Loucy (cell line): ENCODE results near the gene CDC23.
"Not testable (repeated sequence)": the region's sequence is repeated elsewhere in the genome, so short reads cannot be mapped to it uniquely, and the experiment has no call there.

Source experiments
- H2AFZ ChIP-seq: fragments of 200-600 bp; sonication (generic); 2 replicates; pipeline ENCODE4 v1.6.0; 2016; ENCODE audit warnings: antibody characterized with exemption, mild to moderate bottlenecking, low read length, moderate library complexity
- H3F3A ChIP-seq: fragments of 200-600 bp; 2 replicates; pipeline ENCODE4 v1.6.0; 2016; ENCODE audit warnings: antibody characterized with exemption, low read depth, mild to moderate bottlenecking
- H3K27me3 ChIP-seq: fragments of 200-600 bp; sonication (generic); 2 replicates; pipeline ENCODE4 v1.6.1; 2014; ENCODE audit warnings: low read length, mild to moderate bottlenecking; ENCODE audit not compliant: insufficient read depth, poor library complexity, severe bottlenecking
- H3K36me3 ChIP-seq: fragments of 200-600 bp; sonication (generic); 2 replicates; pipeline ENCODE4 v1.6.1; 2016; ENCODE audit warnings: low read length; ENCODE audit not compliant: insufficient read depth
- H3K4me1 ChIP-seq: fragments of 200-600 bp; sonication (generic); 2 replicates; pipeline ENCODE4 v1.5.1; 2014; ENCODE audit warnings: low read length, mild to moderate bottlenecking; ENCODE audit not compliant: insufficient read depth, poor library complexity, severe bottlenecking
- H3K4me2 ChIP-seq: fragments of 200-600 bp; sonication (generic); 2 replicates; pipeline ENCODE4 v1.6.0; 2014; ENCODE audit warnings: antibody characterized with exemption, low read length, low read depth, mild to moderate bottlenecking; ENCODE audit not compliant: poor library complexity, severe bottlenecking
- H3K4me3 ChIP-seq: fragments of 200-600 bp; sonication (generic); 2 replicates; pipeline ENCODE4 v1.5.1; 2014; ENCODE audit warnings: low read length, mild to moderate bottlenecking, mixed read lengths; ENCODE audit not compliant: poor library complexity, severe bottlenecking
- H3K79me2 ChIP-seq: fragments of 200-600 bp; sonication (generic); 2 replicates; pipeline ENCODE4 v1.6.1; 2014; ENCODE audit warnings: low read length; ENCODE audit not compliant: insufficient read depth
- H3K9ac ChIP-seq: fragments of 200-600 bp; sonication (generic); 2 replicates; pipeline ENCODE4 v1.6.0; 2014; ENCODE audit warnings: mild to moderate bottlenecking, low read depth, low read length, moderate library complexity; ENCODE audit not compliant: poor library complexity, severe bottlenecking
- H3K9me2 ChIP-seq: fragments of 200-600 bp; sonication (generic); replicated peaks from 2 replicates; pipeline ENCODE4 v1.6.1; 2016; ENCODE audit warnings: low read depth, low read length, mixed read lengths
- H3K9me3 ChIP-seq: fragments of 200-600 bp; sonication (generic); 2 replicates; pipeline ENCODE4 v1.6.1; 2014; ENCODE audit warnings: mild to moderate bottlenecking, antibody characterized with exemption, low read length, low read depth; ENCODE audit not compliant: insufficient read depth
- H4K20me1 ChIP-seq: fragments of 200-600 bp; sonication (generic); 2 replicates; pipeline ENCODE4 v1.6.0; 2014; ENCODE audit warnings: antibody characterized with exemption, low read length, mild to moderate bottlenecking; ENCODE audit not compliant: insufficient read depth, poor library complexity, severe bottlenecking
- CTCF ChIP-seq: fragments of 200-600 bp; sonication (generic); conservative IDR thresholded peaks from 2 replicates; pipeline ENCODE4 v1.5.1; 2014; ENCODE audit warnings: mild to moderate bottlenecking, antibody characterized with exemption, low read length
- EZH2phosphoT487 ChIP-seq: fragments of 200-600 bp; IDR thresholded peaks from 2 replicates; pipeline ENCODE4 v1.6.1; 2018; ENCODE audit warnings: antibody characterized with exemption, mild to moderate bottlenecking, moderate library complexity, borderline replicate concordance

The CDC23 gene

GRCh38 chr5:138252944-138253343, 39.8 kb upstream of the CDC23 start:
- no peaks in the 10 kb centered on the region for H3K27me3 ChIP-seq
- no peak overlapping the region for H3K4me3 ChIP-seq
- no peaks in the 10 kb centered on the region for H3F3A ChIP-seq
- no peaks in the 10 kb centered on the region for H3K9me2 ChIP-seq
- TF ChIP-seq EZH2phosphoT487 = no peak
- no peak for TF ChIP-seq CTCF
- H3K79me2 ChIP-seq = no peaks in the 10 kb centered on the region
- H2AFZ ChIP-seq = no peak overlapping the region
- no peaks in the 10 kb centered on the region for H3K9me3 ChIP-seq
- H3K4me1 ChIP-seq = no peaks in the 10 kb centered on the region
- no peaks in the 10 kb centered on the region for H4K20me1 ChIP-seq
- H3K36me3 ChIP-seq = no peaks in the 10 kb centered on the region
- no peak overlapping the region for H3K9ac ChIP-seq
- H3K4me2 ChIP-seq = no peak overlapping the region

GRCh38 chr5:138247800-138248199, 34.7 kb upstream of the CDC23 start:
- H3K4me1 ChIP-seq = peaks cover 10% of the 10 kb centered on the region
- H3F3A ChIP-seq, H3K9ac ChIP-seq, H3K79me2 ChIP-seq, H2AFZ ChIP-seq, H3K4me3 ChIP-seq, H3K4me2 ChIP-seq, H3K9me2 ChIP-seq, H3K27me3 ChIP-seq, H4K20me1 ChIP-seq, H3K9me3 ChIP-seq, H3K36me3 ChIP-seq: not testable (repeated sequence)

GRCh38 chr5:138246822-138247221, 33.7 kb upstream of the CDC23 start:
- no peaks in the 10 kb centered on the region for H4K20me1 ChIP-seq
- H3K9me2 ChIP-seq = no peaks in the 10 kb centered on the region
- H3K27me3 ChIP-seq = no peaks in the 10 kb centered on the region
- no peaks in the 10 kb centered on the region for H3F3A ChIP-seq
- no peak overlapping the region for H3K4me3 ChIP-seq
- peaks cover 10% of the 10 kb centered on the region for H3K4me1 ChIP-seq
- H2AFZ ChIP-seq = no peak overlapping the region
- no peaks in the 10 kb centered on the region for H3K36me3 ChIP-seq
- no peaks in the 10 kb centered on the region for H3K79me2 ChIP-seq
- no peak overlapping the region for H3K9ac ChIP-seq
- H3K4me2 ChIP-seq = no peak overlapping the region
- TF ChIP-seq CTCF = no peak
- TF ChIP-seq EZH2phosphoT487 = no peak
- H3K9me3 ChIP-seq = no peaks in the 10 kb centered on the region

GRCh38 chr5:138246334-138246733, 33.2 kb upstream of the CDC23 start:
- Histone ChIP-seq H3K9ac (no peak overlapping the region), H3K27me3 (no peaks in the 10 kb centered on the region), H3F3A (no peaks in the 10 kb centered on the region), H3K9me2 (no peaks in the 10 kb centered on the region), H3K4me2 (no peak overlapping the region), H2AFZ (no peak overlapping the region), H4K20me1 (no peaks in the 10 kb centered on the region), H3K4me1 (peaks cover 12% of the 10 kb centered on the region), H3K79me2 (no peaks in the 10 kb centered on the region), H3K4me3 (no peak overlapping the region), H3K9me3 (no peaks in the 10 kb centered on the region), H3K36me3 (no peaks in the 10 kb centered on the region)
- TF ChIP-seq EZH2phosphoT487 (no peak), CTCF (no peak)
